ENCODE measurements around the gene PTPRN2. TPM values are rescaled to one million over a fixed set of nuclear protein-coding genes. Genes with fewer than 3 reads are reported as not detected.
A peak's percentile ranks its signal among the peaks of the same experiment; 100 is the strongest.

Gene PTPRN2
- total RNA-seq, 1 experiment from 2014 or later = 2.1 TPM

DNA sequence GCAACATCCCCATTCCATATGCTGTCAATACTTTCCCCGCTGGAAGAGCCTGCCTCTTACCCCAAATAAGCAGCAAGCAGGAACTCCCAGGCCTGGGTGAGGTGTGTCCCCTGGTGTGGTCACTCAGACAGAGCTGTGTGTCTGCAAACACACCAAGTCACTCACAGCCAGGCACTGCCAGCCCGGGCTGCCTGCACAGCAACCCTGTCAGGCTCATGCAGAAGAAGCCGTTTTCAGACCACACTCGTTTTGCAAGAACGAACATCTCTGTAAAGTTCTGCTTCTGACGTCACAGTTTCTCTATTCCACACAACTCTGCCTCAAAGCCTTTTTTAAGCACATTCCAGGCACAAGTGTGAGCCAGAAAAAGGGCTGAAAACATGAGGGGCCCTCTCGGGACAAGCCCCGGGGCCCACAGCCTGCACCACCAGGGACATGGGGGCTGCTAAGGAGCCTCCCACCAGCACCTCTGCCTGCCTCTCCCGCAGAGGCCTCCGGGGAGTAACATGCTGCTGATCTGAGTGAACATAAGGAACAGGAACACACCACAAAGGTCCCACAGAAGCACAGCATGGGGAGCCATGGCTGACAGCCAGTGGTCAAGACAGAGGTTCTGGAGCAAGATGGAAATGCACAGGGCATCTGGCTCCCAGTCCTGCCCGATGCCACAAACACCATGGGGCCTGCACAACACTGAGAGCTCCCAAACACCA, 11.4 kb downstream of the PTPRN2 start:
- H2AFZ ChIP-seq (ENCODE audit: low read depth, low read length, poor library complexity, severe bottlenecking) = no peak overlapping the region
- no peaks in the 10 kb centered on the region for H4K20me1 ChIP-seq (ENCODE audit: insufficient read depth)
- H3K4me2 ChIP-seq (ENCODE audit: low read length) = no peak overlapping the region
- no peak overlapping the region for H3K4me3 ChIP-seq (replicated peaks in 1 of 2; ENCODE audit: low read depth in 1 of 2, low read length in 2 of 2)
- no peaks in the 10 kb centered on the region for H3K4me1 ChIP-seq (ENCODE audit: control insufficient read depth in 1 of 2, insufficient read depth in 2 of 2, low read length in 2 of 2)
- no peaks in the 10 kb centered on the region for H3K36me3 ChIP-seq (ENCODE audit: control insufficient read depth in 1 of 2, insufficient read depth in 2 of 2, low read length in 2 of 2)
- H3K27ac ChIP-seq (ENCODE audit: low read depth, low read length) = no peak overlapping the region
- no peak overlapping the region for H3K9ac ChIP-seq (ENCODE audit: low read length)
- intact Hi-C loops (cut with micrococcal nuclease) = no loop called here
- H3K9me2 ChIP-seq (ENCODE audit: insufficient read depth) = no peaks in the 10 kb centered on the region
- no peak for ATAC-seq
- no peaks in the 10 kb centered on the region for H3K79me2 ChIP-seq (ENCODE audit: insufficient read depth, low read length)
- BruUV-seq (replicated peaks) = no TSS peak
- TF ChIP-seq POLR2AphosphoS5 (IDR thresholded peaks at IDR 0.05; ENCODE audit: low read depth, low read length) (no peak), SRF (IDR thresholded peaks at IDR 0.05; ENCODE audit: low read depth) (no peak), ZFX (IDR thresholded peaks at IDR 0.05) (no peak), TCF7L2 (IDR thresholded peaks at IDR 0.05; ENCODE audit: borderline replicate concordance, extremely low read depth, insufficient read depth, insufficient read length) (no peak), JUND (IDR thresholded peaks at IDR 0.05) (no peak), POLR2A (IDR thresholded peaks at IDR 0.05; ENCODE audit: borderline replicate concordance, extremely low read depth, insufficient read depth, insufficient read length) (no peak), EZH2 (IDR thresholded peaks at IDR 0.05) (no peak), CBX3 (IDR thresholded peaks at IDR 0.05; ENCODE audit: low read depth) (no peak), RAD21 (IDR thresholded peaks at IDR 0.05; ENCODE audit: low read depth) (no peak)
- DNase-seq (ENCODE audit: low read depth, low spot score) = no peak
- CTCF ChIA-PET = no interaction called here
- H3K9me3 ChIP-seq (ENCODE audit: control insufficient read depth in 1 of 2, insufficient read depth in 1 of 2, low read depth in 1 of 2, low read length in 2 of 2) = peaks cover 7 to 10% of the 10 kb centered on the region in 2 experiments; a peak in 2 of 4 replicates
- RAD21 ChIA-PET (ENCODE audit: low non-redundant PET in 1 of 2, low total read pairs in 2 of 2, uncharacterized antibody in 2 of 2, unreplicated experiment in 2 of 2) = no interaction called here
- H3K27me3 ChIP-seq (ENCODE audit: insufficient read depth, low read length) = no peaks in the 10 kb centered on the region
- POLR2A ChIA-PET = no interaction called here

GRCh38 chr7:158574308-158575036, 13.2 kb downstream of the PTPRN2 start:
- H3K9me3 ChIP-seq (ENCODE audit: control insufficient read depth in 1 of 2, insufficient read depth in 1 of 2, low read depth in 1 of 2, low read length in 2 of 2) = peaks cover 0 to 3% of the 10 kb centered on the region in 2 experiments; a peak in 2 of 4 replicates
- ChIA-PET CTCF (no interaction called here), RAD21 (ENCODE audit: low non-redundant PET in 1 of 2, low total read pairs in 2 of 2, uncharacterized antibody in 2 of 2, unreplicated experiment in 2 of 2) (no interaction called here), POLR2A (no interaction called here)
- no peaks in the 10 kb centered on the region for H3K79me2 ChIP-seq (ENCODE audit: insufficient read depth, low read length)
- ATAC-seq (peak; percentile 66; the same call in 1 of the 2 replicates), DNase-seq (ENCODE audit: low read depth, low spot score) (no peak)
- no peak overlapping the region for H3K27ac ChIP-seq (ENCODE audit: low read depth, low read length)
- H2AFZ ChIP-seq (ENCODE audit: low read depth, low read length, poor library complexity, severe bottlenecking) = no peak overlapping the region
- H3K27me3 ChIP-seq (ENCODE audit: insufficient read depth, low read length) = no peaks in the 10 kb centered on the region
- no peak overlapping the region for H3K9ac ChIP-seq (ENCODE audit: low read length)
- no TSS peak for BruUV-seq (replicated peaks)
- H4K20me1 ChIP-seq (ENCODE audit: insufficient read depth) = no peaks in the 10 kb centered on the region
- no peak overlapping the region for H3K4me2 ChIP-seq (ENCODE audit: low read length)
- no peaks in the 10 kb centered on the region for H3K9me2 ChIP-seq (ENCODE audit: insufficient read depth)
- no peak overlapping the region for H3K4me3 ChIP-seq (replicated peaks in 1 of 2; ENCODE audit: low read depth in 1 of 2, low read length in 2 of 2)
- no peaks in the 10 kb centered on the region for H3K36me3 ChIP-seq (ENCODE audit: control insufficient read depth in 1 of 2, insufficient read depth in 2 of 2, low read length in 2 of 2)
- intact Hi-C loops (cut with micrococcal nuclease) = no loop called here
- H3K4me1 ChIP-seq (ENCODE audit: control insufficient read depth in 1 of 2, insufficient read depth in 2 of 2, low read length in 2 of 2) = no peaks in the 10 kb centered on the region
- TF ChIP-seq, protein P1, sequence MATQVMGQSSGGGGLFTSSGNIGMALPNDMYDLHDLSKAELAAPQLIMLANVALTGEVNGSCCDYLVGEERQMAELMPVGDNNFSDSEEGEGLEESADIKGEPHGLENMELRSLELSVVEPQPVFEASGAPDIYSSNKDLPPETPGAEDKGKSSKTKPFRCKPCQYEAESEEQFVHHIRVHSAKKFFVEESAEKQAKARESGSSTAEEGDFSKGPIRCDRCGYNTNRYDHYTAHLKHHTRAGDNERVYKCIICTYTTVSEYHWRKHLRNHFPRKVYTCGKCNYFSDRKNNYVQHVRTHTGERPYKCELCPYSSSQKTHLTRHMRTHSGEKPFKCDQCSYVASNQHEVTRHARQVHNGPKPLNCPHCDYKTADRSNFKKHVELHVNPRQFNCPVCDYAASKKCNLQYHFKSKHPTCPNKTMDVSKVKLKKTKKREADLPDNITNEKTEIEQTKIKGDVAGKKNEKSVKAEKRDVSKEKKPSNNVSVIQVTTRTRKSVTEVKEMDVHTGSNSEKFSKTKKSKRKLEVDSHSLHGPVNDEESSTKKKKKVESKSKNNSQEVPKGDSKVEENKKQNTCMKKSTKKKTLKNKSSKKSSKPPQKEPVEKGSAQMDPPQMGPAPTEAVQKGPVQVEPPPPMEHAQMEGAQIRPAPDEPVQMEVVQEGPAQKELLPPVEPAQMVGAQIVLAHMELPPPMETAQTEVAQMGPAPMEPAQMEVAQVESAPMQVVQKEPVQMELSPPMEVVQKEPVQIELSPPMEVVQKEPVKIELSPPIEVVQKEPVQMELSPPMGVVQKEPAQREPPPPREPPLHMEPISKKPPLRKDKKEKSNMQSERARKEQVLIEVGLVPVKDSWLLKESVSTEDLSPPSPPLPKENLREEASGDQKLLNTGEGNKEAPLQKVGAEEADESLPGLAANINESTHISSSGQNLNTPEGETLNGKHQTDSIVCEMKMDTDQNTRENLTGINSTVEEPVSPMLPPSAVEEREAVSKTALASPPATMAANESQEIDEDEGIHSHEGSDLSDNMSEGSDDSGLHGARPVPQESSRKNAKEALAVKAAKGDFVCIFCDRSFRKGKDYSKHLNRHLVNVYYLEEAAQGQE (IDR thresholded peaks at IDR 0.05; ENCODE audit: low read depth) = no peak
- TF ChIP-seq FOSL1 (IDR thresholded peaks at IDR 0.05; ENCODE audit: low read depth) (no peak), ZFX (IDR thresholded peaks at IDR 0.05) (no peak), RAD21 (IDR thresholded peaks at IDR 0.05; ENCODE audit: low read depth) (peak; percentile 26; the same call in 1 of the 2 replicates), POLR2AphosphoS5 (IDR thresholded peaks at IDR 0.05; ENCODE audit: low read depth, low read length) (no peak)
- TF ChIP-seq, protein P2, sequence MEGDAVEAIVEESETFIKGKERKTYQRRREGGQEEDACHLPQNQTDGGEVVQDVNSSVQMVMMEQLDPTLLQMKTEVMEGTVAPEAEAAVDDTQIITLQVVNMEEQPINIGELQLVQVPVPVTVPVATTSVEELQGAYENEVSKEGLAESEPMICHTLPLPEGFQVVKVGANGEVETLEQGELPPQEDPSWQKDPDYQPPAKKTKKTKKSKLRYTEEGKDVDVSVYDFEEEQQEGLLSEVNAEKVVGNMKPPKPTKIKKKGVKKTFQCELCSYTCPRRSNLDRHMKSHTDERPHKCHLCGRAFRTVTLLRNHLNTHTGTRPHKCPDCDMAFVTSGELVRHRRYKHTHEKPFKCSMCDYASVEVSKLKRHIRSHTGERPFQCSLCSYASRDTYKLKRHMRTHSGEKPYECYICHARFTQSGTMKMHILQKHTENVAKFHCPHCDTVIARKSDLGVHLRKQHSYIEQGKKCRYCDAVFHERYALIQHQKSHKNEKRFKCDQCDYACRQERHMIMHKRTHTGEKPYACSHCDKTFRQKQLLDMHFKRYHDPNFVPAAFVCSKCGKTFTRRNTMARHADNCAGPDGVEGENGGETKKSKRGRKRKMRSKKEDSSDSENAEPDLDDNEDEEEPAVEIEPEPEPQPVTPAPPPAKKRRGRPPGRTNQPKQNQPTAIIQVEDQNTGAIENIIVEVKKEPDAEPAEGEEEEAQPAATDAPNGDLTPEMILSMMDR (IDR thresholded peaks at IDR 0.05 in 2 of 3, conservative IDR thresholded peaks at IDR 0.05 in 1 of 3; ENCODE audit: borderline replicate concordance in 1 of 3, insufficient read depth in 1 of 3, low read depth in 2 of 3, low read length in 2 of 3) = 0 out of 6 replicates have a peak, but pooled peaks of 2 of the 3 experiments have one; percentile 5 to 7
